Superior temporal gyrus (tissue), 1 donor: ENCODE data around the gene TBC1D23.
"Not testable (repeated sequence)": the region's sequence is repeated elsewhere in the genome, so short reads cannot be mapped to it uniquely, and the experiment has no call there.

Experiments
- DNase-seq: peaks from one replicate; pipeline ENCODE4 v3.0.0-alpha.2; 2016; ENCODE audit errors: extremely low spot score

The TBC1D23 gene

DNA sequence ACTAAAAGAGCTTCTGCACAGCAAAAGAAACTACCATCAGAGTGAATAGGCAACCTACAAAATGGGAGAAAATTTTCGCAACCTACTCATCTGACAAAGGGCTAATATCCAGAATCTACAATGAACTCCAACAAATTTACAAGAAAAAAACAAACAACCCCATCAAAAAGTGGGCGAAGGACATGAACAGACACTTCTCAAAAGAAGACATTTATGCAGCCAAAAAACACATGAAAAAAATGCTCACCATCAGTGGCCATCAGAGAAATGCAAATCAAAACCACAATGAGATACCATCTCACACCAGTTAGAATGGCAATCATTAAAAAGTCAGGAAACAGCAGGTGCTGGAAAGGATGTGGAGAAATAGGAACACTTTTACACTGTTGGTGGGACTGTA, 91.0 kb downstream of the TBC1D23 start:
- not testable (repeated sequence) for DNase-seq

GRCh38 chr3:100352296-100353231, 91.8 kb downstream of the TBC1D23 start:
- DNase-seq = no peak

- peak; percentile 4 for DNase-seq
Observed at GRCh38 chr3:100354850-100355249, 94.1 kb downstream of the TBC1D23 start.

- DNase-seq = no peak
Observed at GRCh38 chr3:100358413-100358812, 97.6 kb downstream of the TBC1D23 start.

DNA sequence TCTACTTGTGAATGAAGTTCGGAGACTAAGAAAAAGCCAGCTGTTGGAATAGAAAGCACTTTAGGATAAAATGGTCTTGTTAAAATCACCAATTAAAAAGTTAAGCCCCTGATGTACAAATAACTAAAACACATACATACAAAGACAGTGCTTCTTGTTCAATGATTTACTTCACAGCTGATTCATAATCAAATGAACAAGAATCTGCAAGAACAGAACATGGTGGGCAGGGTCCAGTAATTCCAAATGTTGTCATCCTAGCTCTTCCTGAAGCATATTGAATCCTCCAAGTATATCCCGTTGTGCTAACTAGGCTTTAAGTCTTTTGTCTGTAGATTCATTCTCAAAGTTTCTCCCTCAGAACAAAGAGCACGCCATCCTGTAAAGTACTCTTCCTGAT, 98.2 kb downstream of the TBC1D23 start:
- no peak for DNase-seq

DNA sequence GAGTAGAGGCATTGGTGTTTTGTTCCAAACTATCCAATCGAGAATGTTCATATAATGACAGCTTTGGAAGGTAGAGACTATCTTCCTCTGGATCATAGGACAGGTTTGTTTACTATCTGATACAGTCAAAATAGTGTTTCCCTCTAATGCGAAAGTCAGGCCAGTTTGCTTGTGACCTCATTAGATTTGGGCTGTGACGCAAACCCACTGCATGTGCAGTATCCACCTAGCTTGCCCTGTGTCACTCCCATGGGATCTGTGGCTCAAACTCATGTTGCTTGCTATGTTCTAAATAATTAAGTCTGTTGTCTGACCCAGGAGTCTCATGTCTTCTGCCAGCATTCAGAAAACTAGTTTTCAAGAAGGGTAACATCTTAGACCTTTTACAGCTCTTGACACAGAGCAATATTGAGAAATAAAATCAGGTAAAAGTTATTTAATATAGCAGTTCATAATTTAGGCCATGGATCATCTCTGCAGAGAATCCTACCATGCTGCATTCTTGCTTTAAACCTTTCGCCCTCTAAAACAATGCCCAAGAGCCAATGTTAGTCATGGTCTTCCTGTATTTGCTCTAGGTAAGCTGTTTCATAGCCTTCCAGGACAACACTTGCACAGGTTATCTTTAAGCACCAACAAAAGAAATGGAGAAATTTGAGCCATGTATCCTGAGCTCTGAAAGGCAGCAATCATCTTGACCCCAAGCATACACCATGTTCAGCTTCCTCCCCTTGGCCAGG, 100.1 kb downstream of the TBC1D23 start:
- no peak for DNase-seq

- no peak for DNase-seq
Observed at GRCh38 chr3:100361897-100362296, 101.1 kb downstream of the TBC1D23 start.

DNA sequence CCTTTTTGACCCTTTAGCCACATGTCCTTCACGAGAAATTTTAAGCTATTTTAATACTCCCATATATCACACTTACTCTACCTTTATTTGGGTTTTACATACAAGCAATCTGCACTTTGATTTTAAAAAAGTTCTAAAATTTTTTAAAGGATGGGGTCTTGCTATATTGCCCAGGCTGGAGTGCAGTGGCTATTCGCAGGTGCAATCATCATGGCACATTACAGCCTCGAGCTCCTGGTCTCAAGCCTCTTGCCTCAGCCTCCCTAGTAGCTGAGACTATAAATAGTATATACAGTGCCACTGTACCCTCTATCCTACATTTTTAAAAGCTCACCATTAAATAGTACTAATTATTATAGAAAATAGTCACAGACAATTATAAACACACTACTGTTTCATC, 103.6 kb downstream of the TBC1D23 start:
- DNase-seq = no peak

- no peak for DNase-seq
Observed at GRCh38 chr3:100366424-100366823, 105.6 kb downstream of the TBC1D23 start.

DNA sequence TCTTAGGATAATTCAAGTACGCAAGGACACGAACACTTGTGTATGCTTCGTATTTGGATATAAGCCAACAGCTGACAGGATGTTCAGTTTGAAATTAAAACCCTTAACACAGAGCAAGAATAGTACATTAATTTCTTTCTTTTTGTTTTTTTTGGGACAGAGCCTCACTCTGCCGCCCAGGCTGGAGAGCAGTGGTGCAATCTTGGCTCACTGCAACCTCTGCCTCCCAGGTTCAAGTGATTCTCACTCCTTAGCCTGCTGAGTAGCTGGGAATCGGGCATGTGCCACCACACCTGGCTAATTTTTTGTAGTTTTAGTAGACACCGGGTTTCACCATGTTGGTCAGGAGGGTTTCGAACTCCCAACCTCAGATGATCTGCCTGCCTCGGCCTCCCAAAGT, 107.6 kb downstream of the TBC1D23 start:
- no peak for DNase-seq

GRCh38 chr3:100370756-100371155, 110.0 kb downstream of the TBC1D23 start:
- DNase-seq = no peak

- DNase-seq = no peak
Observed at GRCh38 chr3:100374521-100374920, 113.7 kb downstream of the TBC1D23 start.
